ENCODE results near the gene HIGD1B.
"Not testable (repeated sequence)": the region's sequence is repeated elsewhere in the genome, so short reads cannot be mapped to it uniquely, and the experiment has no call there.

DNA sequence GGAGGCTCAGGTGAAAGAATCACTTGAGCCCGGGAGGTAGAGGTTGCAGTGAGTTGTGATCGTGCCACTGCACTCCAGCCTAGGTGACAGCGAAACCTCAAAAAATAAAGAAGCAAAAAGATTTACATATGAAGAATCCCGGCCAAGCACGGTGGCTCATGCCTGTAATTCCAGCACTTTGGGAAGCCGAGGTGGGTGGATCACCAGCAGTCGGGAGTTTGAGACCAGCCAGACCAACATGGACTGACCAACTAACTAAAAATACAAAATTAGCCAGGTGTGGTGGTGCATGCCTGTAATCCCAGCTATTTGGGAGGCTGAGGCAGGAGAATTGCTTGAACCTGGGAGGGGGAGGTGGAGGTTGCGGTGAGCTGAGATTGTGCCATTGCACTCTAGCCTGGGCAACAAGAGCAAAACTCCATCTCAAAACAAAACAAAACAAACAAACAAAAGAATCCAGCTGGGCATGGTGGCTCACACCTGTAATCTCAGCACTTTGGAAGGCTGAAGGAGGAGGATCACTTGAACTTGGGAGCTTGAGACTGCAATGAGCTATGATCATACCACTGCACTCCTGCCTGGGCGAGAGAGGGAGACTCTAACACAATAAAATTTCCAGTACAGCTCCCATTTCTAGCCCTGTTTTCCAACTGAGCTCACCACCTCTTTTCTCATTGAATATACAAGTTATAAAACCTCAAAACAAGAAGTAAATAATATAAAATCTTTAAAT is 38.9 kb upstream of the HIGD1B start:
- TF ChIP-seq, protein P1, sequence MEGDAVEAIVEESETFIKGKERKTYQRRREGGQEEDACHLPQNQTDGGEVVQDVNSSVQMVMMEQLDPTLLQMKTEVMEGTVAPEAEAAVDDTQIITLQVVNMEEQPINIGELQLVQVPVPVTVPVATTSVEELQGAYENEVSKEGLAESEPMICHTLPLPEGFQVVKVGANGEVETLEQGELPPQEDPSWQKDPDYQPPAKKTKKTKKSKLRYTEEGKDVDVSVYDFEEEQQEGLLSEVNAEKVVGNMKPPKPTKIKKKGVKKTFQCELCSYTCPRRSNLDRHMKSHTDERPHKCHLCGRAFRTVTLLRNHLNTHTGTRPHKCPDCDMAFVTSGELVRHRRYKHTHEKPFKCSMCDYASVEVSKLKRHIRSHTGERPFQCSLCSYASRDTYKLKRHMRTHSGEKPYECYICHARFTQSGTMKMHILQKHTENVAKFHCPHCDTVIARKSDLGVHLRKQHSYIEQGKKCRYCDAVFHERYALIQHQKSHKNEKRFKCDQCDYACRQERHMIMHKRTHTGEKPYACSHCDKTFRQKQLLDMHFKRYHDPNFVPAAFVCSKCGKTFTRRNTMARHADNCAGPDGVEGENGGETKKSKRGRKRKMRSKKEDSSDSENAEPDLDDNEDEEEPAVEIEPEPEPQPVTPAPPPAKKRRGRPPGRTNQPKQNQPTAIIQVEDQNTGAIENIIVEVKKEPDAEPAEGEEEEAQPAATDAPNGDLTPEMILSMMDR (IDR thresholded peaks at IDR 0.05), result not testable (repeated sequence)
- TF ChIP-seq POLR2A (IDR thresholded peaks at IDR 0.05), result not testable (repeated sequence)

Data from body of pancreas (tissue), 4 donors.